Kidney glomerular epithelial cell (primary cell): Measurements from ENCODE around the gene TSR1.

Experiments
- DNase-seq: peaks from one replicate; lab custom pipeline; 2025; lab: John Stamatoyannopoulos, UW

The TSR1 gene

GRCh38 chr17:2336215-2336851 lies at the start of gene TSR1:
Gene TSR1, minus strand, starts transcription at chr17:2336457. Its CDS starts 30 bp downstream, at chr17:2336427.
- DNase-seq: peak; percentile 41

- DNase-seq: no peak
Observed at GRCh38 chr17:2385240-2386210, 49.3 kb upstream of the TSR1 start.

GRCh38 chr17:2384439-2385127 lies 48.3 kb upstream of the TSR1 start:
- DNase-seq: no peak

- DNase-seq: no peak
Observed at GRCh38 chr17:2383628-2384167, 47.4 kb upstream of the TSR1 start.

- no peak for DNase-seq
Observed at GRCh38 chr17:2380950-2381649, 44.8 kb upstream of the TSR1 start.

GRCh38 chr17:2380226-2380922 lies 44.1 kb upstream of the TSR1 start:
- peak; percentile 16 for DNase-seq

GRCh38 chr17:2379489-2380225 lies 43.4 kb upstream of the TSR1 start:
- DNase-seq: no peak

- DNase-seq: peak; percentile 79
Observed at GRCh38 chr17:2378905-2379304, 42.6 kb upstream of the TSR1 start.

GRCh38 chr17:2377659-2378058 lies 41.4 kb upstream of the TSR1 start:
- no peak for DNase-seq

- DNase-seq: no peak
Observed at GRCh38 chr17:2376107-2376506, 39.9 kb upstream of the TSR1 start.

- DNase-seq: no peak
Observed at GRCh38 chr17:2375406-2375805, 39.1 kb upstream of the TSR1 start.

- no peak for DNase-seq
Observed at GRCh38 chr17:2374549-2375285, 38.5 kb upstream of the TSR1 start.

GRCh38 chr17:2373179-2373578 lies 36.9 kb upstream of the TSR1 start:
- no peak for DNase-seq

- DNase-seq: no peak
Observed at GRCh38 chr17:2372681-2373080, 36.4 kb upstream of the TSR1 start.

- no peak for DNase-seq
Observed at GRCh38 chr17:2372180-2372579, 35.9 kb upstream of the TSR1 start.

GRCh38 chr17:2371183-2372130 lies 35.2 kb upstream of the TSR1 start:
- DNase-seq: no peak

GRCh38 chr17:2370211-2370589 lies 33.9 kb upstream of the TSR1 start:
- no peak for DNase-seq

- no peak for DNase-seq
Observed at GRCh38 chr17:2369551-2370210, 33.4 kb upstream of the TSR1 start.
